Dedifferentiated amniotic fluid mesenchymal stem cell (primary cell): ENCODE data around the gene DYRK1A.

ENCODE experiments used
- DNase-seq: peaks from one replicate; pipeline ENCODE4 v3.0.0-alpha.2; 2016; ENCODE audit errors: extremely low spot score

The DYRK1A gene

GRCh38 chr21:37365517-37366481 is 774 bp upstream of the DYRK1A start:
- peak; percentile 35 for DNase-seq

DNA sequence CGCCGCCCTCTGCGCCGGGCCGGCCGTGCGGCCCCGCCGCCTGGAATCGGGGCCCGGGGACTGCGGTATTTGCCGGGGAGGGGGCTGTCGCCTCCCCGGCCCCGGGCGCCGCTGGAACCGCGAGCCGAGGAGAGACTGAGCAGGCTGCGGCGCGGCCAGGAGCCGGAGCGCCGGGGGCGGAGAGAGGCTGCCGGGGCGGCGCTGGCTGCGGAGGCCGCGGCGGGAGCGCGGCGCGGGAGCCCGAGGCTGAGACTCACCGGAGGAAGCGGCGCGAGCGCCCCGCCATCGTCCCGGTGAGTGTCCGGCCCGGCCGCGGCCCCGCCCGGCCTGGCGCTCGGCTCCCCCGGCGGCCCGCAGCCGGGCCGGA is 746 bp downstream of the DYRK1A start:
- no peak for DNase-seq

- DNase-seq = no peak
These were observed 1.3 kb downstream of the DYRK1A start for GRCh38 chr21:37367703-37368540.

DNA sequence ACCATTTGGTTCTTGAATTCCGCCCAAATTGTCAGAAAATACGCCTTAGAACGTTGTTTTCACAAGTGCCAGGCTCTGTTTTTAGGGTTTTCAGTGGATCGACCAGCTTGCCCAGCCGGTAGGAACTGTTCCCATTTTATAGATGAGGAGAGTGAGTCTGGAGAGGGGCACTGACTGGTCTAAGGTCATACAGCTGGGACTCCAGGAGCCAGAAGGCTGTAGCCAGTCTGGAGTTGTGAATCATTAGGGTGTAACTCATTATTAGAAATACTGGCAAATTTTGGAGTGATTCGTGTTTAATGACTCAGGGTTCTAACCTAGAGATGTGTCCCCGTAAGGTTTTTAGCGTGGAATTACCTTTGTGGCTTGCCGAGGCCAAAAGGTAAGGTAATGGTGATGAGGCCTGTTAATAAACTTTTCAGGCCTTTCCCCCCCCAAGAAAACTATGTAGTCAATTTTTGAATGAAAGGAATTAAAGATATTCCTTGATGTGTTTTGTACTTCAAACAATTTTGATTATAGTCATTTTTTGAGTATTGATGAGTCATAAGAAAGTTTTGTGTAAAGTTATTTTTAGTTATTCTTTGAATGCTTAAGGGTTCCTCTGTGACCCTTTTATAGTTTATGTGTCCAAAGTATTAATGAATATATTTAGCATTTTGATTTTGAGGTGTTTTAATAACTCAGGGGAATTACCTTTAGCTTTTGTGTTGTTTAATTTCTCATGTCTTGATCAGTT is 2.1 kb downstream of the DYRK1A start:
- DNase-seq = peak; percentile 17

DNA sequence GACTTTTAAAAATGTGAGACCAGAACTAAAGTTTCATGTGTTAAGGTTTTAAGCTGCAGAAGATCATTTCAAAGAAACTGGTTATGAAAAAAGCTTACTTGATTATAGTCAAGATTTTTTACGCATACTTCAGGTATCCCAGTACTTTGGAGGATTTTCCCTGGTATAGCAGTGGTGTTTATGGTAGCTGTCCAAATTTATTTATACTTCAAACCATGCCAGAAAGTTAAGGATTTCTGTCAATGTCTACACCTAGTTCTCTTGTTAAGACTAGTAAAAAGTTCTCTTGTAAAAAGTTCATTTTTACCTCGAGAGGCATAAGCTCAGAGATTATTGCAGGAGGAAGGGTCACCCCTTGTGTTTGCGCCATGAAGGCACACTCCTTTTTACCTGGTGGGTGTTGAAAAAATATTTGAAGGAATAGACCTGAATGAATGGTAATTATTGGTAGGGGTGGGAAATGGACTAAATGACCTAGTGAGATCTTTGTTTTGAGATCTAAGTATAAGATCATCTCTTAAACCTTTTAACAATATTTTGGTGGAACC is 2.8 kb downstream of the DYRK1A start:
- DNase-seq = no peak

GRCh38 chr21:37370152-37371040 is 3.8 kb downstream of the DYRK1A start:
- no peak for DNase-seq

GRCh38 chr21:37371041-37371397 is 4.4 kb downstream of the DYRK1A start:
- DNase-seq = no peak

GRCh38 chr21:37372127-37372731 is 5.7 kb downstream of the DYRK1A start:
- no peak for DNase-seq

DNA sequence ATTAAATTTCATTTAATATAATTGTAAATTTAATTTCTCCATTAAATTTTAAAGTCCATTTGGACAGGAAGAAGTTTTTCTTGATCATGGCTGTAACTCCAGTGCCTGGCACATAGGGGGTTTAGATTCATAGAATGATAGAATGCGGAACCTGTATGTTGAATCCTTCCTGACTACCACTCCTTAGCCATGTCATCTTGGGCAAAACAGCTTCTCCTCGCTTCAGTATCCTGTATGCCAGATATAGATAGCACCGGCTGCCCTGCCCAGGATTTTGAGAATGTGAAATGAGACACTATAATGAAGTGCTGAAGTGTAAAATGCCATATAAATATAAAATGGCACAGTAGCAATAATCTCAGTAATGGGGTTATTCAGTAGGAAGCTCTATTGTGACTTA is 6.4 kb downstream of the DYRK1A start:
- DNase-seq = no peak

DNA sequence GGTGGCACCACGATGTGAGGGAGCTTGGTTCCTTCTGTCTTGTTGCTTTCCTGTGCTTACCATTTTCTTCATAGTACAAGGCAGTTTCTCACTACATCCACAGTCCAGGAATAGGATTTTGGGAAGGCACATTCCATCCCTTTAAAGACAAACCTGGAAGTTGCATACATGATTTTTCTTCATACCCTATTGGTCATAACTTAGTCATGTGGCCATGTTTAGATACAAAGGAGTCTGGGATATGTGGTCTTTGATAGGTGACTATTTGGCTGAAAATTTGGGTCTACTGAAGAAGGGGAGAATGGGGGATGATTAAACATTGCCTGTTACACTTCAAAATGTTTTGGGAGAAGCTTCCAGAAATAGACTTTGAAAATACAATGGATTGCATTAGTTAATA is 7.0 kb downstream of the DYRK1A start:
- no peak for DNase-seq

DNA sequence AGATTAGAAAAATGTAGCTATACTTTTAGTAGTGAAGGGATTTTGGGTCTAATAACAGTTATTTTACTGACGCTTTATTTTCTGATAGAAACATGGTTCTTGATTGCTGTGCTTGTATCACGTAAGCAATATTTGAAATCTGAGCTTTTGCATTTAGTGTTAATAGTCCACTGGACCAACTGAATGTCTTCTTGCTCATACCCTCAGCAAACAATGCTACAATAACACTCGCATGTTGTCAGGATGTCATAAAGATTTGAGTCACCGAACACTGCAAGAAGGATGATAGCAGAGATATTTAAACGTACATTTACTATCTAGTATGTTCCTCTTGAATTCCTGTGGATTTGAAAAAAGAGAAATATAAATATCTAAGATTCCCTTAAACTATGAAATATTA is 7.5 kb downstream of the DYRK1A start:
- DNase-seq = no peak

DNA sequence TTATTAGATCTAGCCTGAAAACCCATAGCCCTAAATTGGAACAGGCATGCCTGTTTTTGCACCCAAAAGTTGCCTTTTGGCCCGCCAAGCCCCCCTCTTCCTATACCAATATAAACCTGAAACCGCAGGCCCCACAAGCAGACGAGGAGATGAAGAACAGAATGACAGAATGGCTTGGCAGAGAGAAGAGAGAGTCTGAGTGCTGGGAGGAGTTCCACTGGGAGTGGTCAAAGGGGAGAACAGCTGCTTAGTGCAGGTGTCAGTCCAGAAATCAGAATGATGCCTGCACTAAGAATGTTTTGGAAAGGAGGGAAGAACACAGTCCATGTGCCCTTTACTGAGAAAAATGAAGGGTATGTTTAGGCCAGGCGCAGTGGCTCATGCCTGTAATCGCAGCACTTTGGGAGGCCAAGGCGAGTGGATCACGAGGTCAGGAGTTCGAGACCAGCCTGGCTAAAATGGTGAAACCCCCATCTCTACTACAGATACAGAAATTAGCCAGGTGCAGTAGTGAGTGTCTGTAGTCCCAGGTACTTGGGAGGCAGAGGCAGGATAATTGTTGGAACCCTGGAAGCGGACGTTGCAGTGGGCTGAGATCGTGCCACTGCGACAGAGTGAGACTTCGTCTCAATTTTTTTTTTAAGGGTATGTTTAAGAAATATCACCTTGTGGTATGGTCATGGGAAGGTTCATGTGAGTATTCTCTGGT is 9.4 kb downstream of the DYRK1A start:
- no peak for DNase-seq

GRCh38 chr21:37378700-37379139 is 12.1 kb downstream of the DYRK1A start:
- no peak for DNase-seq

DNA sequence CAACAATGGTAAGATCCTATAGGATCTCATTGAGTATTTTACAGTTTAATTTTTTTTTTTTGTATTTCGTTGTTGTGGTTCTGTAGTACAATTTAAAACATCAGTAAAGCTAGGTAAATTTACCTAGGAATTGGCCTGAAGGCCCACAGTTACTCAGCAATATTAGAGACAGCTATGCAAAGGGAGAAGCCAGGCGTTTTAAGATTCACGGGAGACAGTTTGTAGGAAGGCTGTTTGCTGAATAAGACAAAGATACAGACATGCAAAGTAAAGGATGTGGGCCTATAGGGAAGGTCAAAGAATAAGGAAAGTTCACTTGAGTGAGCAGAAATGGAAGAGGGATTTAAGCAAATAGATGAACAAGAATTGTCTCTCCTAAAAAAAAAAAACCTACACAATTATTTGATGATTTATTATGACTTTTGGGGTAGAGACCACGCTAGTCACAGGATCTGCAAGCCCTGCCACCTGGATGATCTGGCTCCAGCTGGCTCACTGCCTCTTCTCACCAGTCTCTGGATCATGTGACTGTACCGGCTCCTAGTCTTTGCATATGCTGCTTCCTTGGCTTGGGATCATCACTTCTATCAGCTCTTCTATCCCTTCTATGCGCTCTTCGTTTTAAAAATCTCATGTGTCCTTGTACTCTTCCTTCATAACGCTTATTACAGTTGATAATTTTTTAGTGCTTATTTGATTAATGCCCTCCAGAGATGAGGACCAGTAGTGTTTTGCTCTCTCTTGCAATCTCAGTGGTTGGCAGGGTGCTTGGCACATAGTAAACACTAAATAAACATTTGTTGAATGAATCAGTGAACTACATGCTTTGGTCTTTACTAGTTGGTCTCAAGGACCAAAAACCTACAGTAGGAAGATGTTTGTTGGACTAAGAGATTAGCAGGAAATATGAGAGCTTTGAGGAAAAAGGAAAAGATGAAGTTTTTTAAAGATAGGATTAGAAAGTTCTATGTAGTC is 14.1 kb downstream of the DYRK1A start:
- no peak for DNase-seq

DNA sequence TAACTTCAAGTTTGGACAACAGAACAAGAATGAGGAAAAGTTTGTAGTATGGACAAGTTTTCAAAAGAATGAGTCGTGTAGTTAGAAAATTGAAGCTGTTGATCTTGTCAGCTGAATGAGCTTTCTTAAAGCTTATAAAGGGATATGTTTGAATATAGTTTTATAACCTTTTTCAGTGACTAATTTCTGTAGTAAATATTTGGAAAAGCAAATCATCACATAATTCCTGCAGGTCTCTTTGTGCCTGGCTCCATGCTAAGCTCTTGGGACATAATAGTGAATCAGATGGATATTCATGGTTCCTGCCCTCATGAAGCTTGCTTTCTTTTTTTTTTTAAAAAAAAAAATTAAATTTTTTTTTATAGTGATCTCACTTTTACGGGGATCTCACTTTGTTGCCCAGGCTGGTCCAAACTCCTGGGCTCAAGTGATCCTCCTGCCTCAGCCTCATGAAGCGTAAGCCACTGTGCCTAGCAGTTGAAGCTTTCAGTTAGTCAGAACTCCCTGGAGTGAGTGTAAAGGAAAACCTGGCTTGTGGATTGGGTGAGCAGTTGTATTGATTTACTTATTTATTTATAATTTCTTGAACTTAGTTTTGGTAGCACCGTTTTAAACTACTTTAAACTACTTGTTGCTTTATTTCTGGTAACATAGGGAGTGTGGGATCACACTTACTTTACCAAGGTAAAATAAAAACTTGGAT is 15.5 kb downstream of the DYRK1A start:
- no peak for DNase-seq

DNA sequence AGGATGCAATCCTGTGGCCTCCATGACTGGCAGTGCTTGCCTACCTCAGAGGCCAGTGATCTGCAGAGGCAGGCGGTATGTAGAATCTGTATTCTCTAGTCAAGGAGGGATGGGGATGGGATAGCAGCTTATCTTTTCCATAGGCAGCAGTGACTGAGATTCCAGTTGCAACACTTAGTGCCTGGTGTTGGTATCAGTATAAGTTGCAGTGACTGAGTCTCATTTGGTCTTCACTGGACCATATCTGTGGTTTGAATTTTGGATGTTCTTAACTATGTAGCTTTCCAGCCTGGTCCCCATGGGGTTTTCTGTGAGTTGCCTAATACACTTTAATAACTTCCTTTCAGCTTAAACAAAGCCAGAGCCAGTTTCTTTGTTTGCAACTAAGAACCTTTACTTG is 16.5 kb downstream of the DYRK1A start:
- no peak for DNase-seq

- no peak for DNase-seq
These were observed 17.3 kb downstream of the DYRK1A start for GRCh38 chr21:37383784-37384311.

DNA sequence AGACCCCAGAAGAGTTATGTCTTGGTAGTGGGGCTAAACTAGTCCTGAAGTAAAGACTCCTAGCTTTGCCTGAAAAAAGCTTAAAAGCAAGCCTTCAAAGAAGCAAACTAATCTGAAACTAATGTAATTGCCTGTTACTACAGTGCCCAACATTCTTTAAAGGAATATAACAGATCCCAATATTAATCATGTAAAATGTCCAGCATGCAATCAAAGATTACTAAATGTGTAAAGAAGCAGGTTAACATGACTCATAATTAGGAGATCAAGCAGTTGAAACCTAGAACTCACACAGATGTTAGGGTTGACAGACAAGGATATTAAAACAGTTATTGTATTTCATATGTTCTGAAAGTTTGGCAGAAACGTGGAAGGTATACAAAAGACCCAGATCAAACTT is 17.8 kb downstream of the DYRK1A start:
- DNase-seq = no peak
